Prostate gland (tissue), 2 donors: ENCODE results near the gene PIGU. TPM values are rescaled to one million over a fixed set of nuclear protein-coding genes. Genes with fewer than 3 reads are reported as not detected.

Experiments
- DNase-seq: peaks from one replicate; pipeline ENCODE4 v3.0.0-alpha.2; 2019; ENCODE audit warnings: low spot score
- H3K27ac ChIP-seq, 2 donors: fragments of 200-600 bp; sonication (generic); 2 replicates each; pipeline ENCODE4 v1.5.1; 2017 to 2019
- H3K27me3 ChIP-seq: fragments of 200-600 bp; sonication (generic); replicated peaks from 2 replicates; pipeline ENCODE4 v1.5.1; 2019; ENCODE audit not compliant: insufficient read depth
- H3K36me3 ChIP-seq, 2 donors: fragments of 200-600 bp; sonication (generic); 1 replicate in 1 of 2; 2 replicates in 1 of 2; pipeline versions ENCODE4 v1.5.1 to v1.8.1; 2017 to 2019
- H3K4me1 ChIP-seq: fragments of 200-600 bp; sonication (generic); replicated peaks from 2 replicates; pipeline ENCODE4 v1.5.1; 2019
- H3K4me3 ChIP-seq, 2 donors: fragments of 200-600 bp; sonication (generic); 2 replicates each; pipeline ENCODE4 v1.5.1; 2017 to 2019
- H3K9me3 ChIP-seq: fragments of 200-600 bp; sonication (generic); 2 replicates; pipeline ENCODE4 v1.5.1; 2017
- POLR2A ChIP-seq: fragments of 450-650 bp; IDR thresholded peaks from one replicate; pipeline ENCODE4 v1.6.1; 2016; ENCODE audit warnings: antibody characterized with exemption, mild to moderate bottlenecking
- POLR2AphosphoS5 ChIP-seq: sonication (generic); formaldehyde crosslinking; IDR thresholded peaks from one replicate; pipeline ENCODE4 v1.6.1; 2017; ENCODE audit warnings: antibody characterized with exemption
- WGBS: methylation state at CpG from one replicate; pipeline ENCODE4 v1.1.5; 2018; 5-methylcytosine and 5-hydroxymethylcytosine counted together
- intact Hi-C: fragments of 100-400 bp; cut with DNase I; formaldehyde crosslinking; loops from one replicate; pipeline ENCODE4 v1.14.2; 2022
- total RNA-seq, 2 donors: library from RNA; depleted of rRNA; stranded (reverse); fragments of >200 nt; gene quantifications; one replicate each; pipeline ENCODE4 v1.1.0, GENCODE V29; 2016
- TF ChIP-seq, protein P1 (sequence below), 4 experiments: fragments of 200-600 bp in 2 of 4; fragments of 450-650 bp in 2 of 4; sonication (generic) in 2 of 4; IDR thresholded peaks; 1 replicate in 3 of 4; 2 replicates in 1 of 4; pipeline ENCODE4 v1.5.1; 2016 to 2019; ENCODE audit warnings: antibody characterized with exemption in 4 of 4, mild to moderate bottlenecking in 2 of 4, moderate library complexity in 2 of 4

PIGU gene
- total RNA-seq, 2 donors from 2014 or later: 18.2 to 26.4 TPM

DNA sequence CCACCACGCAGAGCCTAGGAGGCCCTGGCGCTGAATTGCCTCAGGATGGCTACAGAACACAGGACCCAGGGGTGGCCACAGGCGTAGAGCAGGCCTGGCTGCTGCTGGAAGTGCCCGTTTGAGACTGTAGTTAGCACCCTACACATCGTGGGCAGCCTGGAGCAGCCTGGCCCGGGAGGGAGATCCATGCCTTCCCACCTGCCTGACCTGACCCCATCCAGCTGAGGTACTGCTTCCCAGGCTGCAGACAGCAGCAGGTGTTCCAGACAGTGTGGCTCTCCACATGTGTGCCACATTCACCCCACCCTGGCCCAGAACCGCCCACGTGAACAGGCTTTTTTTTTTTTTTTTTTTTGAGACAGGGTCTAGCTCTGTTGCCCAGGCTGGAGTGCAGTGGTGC lies 139.2 kb downstream of the PIGU start:
- WGBS: 92% methylated on average over 8 of the region's 8 CpGs
- Histone ChIP-seq H3K4me3 (no peak overlapping the region), H3K4me1 (peaks cover 7% of the 10 kb centered on the region), H3K36me3 (peaks cover 15 to 25% of the 10 kb centered on the region in 2 donors), H3K27me3 (no peaks in the 10 kb centered on the region), H3K27ac (no peak overlapping the region), H3K9me3 (no peaks in the 10 kb centered on the region)
- TF ChIP-seq, protein P1, sequence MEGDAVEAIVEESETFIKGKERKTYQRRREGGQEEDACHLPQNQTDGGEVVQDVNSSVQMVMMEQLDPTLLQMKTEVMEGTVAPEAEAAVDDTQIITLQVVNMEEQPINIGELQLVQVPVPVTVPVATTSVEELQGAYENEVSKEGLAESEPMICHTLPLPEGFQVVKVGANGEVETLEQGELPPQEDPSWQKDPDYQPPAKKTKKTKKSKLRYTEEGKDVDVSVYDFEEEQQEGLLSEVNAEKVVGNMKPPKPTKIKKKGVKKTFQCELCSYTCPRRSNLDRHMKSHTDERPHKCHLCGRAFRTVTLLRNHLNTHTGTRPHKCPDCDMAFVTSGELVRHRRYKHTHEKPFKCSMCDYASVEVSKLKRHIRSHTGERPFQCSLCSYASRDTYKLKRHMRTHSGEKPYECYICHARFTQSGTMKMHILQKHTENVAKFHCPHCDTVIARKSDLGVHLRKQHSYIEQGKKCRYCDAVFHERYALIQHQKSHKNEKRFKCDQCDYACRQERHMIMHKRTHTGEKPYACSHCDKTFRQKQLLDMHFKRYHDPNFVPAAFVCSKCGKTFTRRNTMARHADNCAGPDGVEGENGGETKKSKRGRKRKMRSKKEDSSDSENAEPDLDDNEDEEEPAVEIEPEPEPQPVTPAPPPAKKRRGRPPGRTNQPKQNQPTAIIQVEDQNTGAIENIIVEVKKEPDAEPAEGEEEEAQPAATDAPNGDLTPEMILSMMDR (IDR thresholded peaks at IDR 0.05): no peak
- TF ChIP-seq POLR2AphosphoS5: no peak
- no peak for TF ChIP-seq POLR2A
- intact Hi-C loops: no loop called here
- no peak for DNase-seq

DNA sequence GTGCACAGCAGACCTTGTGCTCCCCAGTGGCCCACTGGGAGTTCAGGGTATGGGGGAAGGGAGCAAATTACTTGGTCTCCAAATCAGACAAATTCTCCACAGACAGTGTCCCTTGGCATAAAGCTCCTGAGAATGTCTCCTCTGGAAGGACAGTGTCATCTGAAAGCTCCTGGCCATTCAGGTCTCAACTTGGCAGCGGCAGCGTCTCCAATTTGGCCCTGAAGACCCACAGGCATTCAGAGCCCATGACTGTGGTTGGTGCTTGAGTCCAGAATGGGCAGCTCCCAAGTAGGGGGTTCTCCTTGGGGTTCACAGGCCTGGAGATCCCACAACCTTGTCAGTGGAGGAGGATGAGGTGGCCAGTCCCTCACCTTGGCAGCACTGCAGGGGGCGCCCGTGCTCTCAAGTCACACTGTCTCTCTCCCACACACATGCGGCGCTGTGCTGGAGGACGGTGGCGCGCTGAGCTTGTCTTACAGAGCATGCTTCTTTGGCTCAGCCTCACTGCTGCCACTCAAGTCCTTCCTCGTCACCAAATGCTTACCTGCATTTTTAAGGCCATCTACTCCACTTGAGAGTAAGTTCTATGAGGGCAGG lies 140.0 kb downstream of the PIGU start:
- Histone ChIP-seq H3K9me3 (no peaks in the 10 kb centered on the region), H3K27me3 (no peaks in the 10 kb centered on the region), H3K4me1 (peaks cover 9% of the 10 kb centered on the region), H3K4me3 (no peak overlapping the region), H3K27ac (no peak overlapping the region), H3K36me3 (peaks cover 15 to 25% of the 10 kb centered on the region in 2 donors)
- no peak for TF ChIP-seq POLR2AphosphoS5
- TF ChIP-seq, protein P1 (IDR thresholded peaks at IDR 0.05): peak in 2 of 4 experiments; percentile 29 to 35
- DNase-seq: no peak
- intact Hi-C loops: no loop called here
- 66% methylated on average over 10 of the region's 10 CpGs for WGBS

DNA sequence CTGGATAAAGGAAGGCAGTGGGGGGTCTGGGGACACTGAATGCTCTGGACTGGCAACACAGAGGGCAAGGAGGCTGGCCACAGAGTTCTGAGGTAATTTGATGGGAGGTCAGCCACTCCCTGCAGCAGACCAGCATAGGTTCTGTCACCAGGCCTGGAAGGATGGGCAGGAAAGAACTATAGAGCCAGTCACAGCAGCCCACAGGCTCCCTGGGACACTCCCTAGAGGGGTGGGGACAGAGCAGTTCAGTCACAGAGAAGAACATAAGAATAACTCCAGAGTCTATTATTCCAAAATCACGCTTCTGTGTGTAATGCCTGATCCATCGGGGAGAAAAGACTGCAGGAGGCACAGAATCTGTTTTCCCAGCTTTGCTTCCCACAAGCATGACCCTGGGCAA lies 141.0 kb downstream of the PIGU start:
- 98% methylated on average over 2 of the region's 2 CpGs for WGBS
- DNase-seq: no peak
- TF ChIP-seq, protein P1 (IDR thresholded peaks at IDR 0.05): no peak
- no peak for TF ChIP-seq POLR2AphosphoS5
- no peak for TF ChIP-seq POLR2A
- intact Hi-C loops: no loop called here
- Histone ChIP-seq H3K4me1 (peaks cover 9% of the 10 kb centered on the region), H3K27me3 (no peaks in the 10 kb centered on the region), H3K36me3 (peaks cover 15 to 17% of the 10 kb centered on the region in 2 donors), H3K27ac (no peak overlapping the region), H3K9me3 (no peaks in the 10 kb centered on the region), H3K4me3 (no peak overlapping the region)

DNA sequence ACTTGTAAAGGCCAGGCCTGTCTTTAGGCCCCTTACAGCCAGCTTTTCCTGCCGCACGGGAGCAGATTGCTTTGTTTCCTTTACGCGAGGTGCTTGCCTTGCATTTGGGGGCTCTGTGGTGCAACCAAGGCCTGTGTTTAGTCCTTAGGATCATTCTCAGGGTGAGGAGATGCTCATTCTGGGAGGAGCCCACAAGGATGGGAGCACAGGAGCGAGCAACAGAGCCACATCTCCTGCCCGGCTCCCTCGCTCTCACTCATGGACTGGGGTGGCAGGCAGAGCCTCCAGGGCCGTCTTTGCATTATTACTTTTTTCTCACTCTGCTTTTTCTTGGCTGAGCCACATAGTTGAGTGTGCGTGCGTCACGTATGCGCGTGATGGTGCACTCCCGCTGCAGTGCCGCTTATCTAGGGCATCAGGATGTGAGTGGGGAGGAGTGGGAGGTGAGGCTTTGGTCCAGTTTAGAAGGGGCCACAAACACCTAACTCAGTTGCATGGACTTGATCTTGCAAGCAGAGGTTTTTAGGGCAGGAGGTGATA lies 141.5 kb downstream of the PIGU start:
- intact Hi-C loops: no loop called here
- H3K36me3 ChIP-seq: peaks cover 15 to 17% of the 10 kb centered on the region in 2 donors
- TF ChIP-seq POLR2AphosphoS5 (no peak), POLR2A (no peak)
- TF ChIP-seq, protein P1 (IDR thresholded peaks at IDR 0.05): no peak

More for the DNA sequence above, 141.5 kb downstream of the PIGU start:
- no peak overlapping the region for H3K4me3 ChIP-seq
- no peak for DNase-seq
- no peaks in the 10 kb centered on the region for H3K27me3 ChIP-seq
- no peak overlapping the region for H3K27ac ChIP-seq
- H3K4me1 ChIP-seq: peaks cover 9% of the 10 kb centered on the region
- WGBS: 91% methylated on average over 15 of the region's 15 CpGs
- no peaks in the 10 kb centered on the region for H3K9me3 ChIP-seq
